OCI-LY7 (cell line): ENCODE measurements around the gene ATP5PD. TPM values are rescaled to one million over a fixed set of nuclear protein-coding genes. Genes with fewer than 3 reads are reported as not detected.

Experiments used
- BruUV-seq: library from RNA; stranded (reverse); fragments of 400-500 nt; replicated peaks from 2 replicates; lab custom pipeline; 2021; lab: Mats Ljungman, UMichigan
- CTCF ChIA-PET: fragments of 300-600 bp; sonication (Branson Sonifier 250); formaldehyde crosslinking; loops from one replicate; lab custom pipeline; 2022; ENCODE audit warnings: antibody characterized with exemption; ENCODE audit not compliant: unreplicated experiment; lab: Charles Lee
- POLR2A ChIA-PET: fragments of 300-600 bp; sonication (Branson Sonifier 250); formaldehyde crosslinking; loops from one replicate; lab custom pipeline; 2022; ENCODE audit warnings: antibody characterized with exemption; lab: Charles Lee
- DNase-seq: peaks from one replicate; pipeline ENCODE4 v3.0.0-alpha.2; 2015; ENCODE audit warnings: low spot score
- H2AFZ ChIP-seq: fragments of 200-600 bp; sonication (generic), shearing (Covaris generic); 2 replicates; pipeline ENCODE4 v1.6.1; 2014; ENCODE audit warnings: mild to moderate bottlenecking, antibody characterized with exemption, low read length, moderate library complexity
- H3K27ac ChIP-seq: fragments of 200-600 bp; sonication (generic); 2 replicates; pipeline ENCODE4 v1.5.1; 2014; ENCODE audit warnings: mixed run types, low read depth, mild to moderate bottlenecking, moderate library complexity, low read length, inconsistent platforms; ENCODE audit not compliant: poor library complexity, severe bottlenecking
- H3K36me3 ChIP-seq: fragments of 200-600 bp; sonication (generic); 2 replicates; pipeline ENCODE4 v1.6.1; 2014; ENCODE audit warnings: mild to moderate bottlenecking, antibody characterized with exemption, low read length, moderate library complexity, mixed read lengths; ENCODE audit not compliant: insufficient read depth
- H3K4me1 ChIP-seq: fragments of 200-600 bp; sonication (generic); 2 replicates; pipeline ENCODE4 v1.5.1; 2014; ENCODE audit warnings: mild to moderate bottlenecking, low read length; ENCODE audit not compliant: insufficient read depth, poor library complexity, severe bottlenecking
- H3K4me2 ChIP-seq: fragments of 200-600 bp; sonication (generic); 2 replicates; pipeline ENCODE4 v1.6.1; 2014; ENCODE audit warnings: mild to moderate bottlenecking, low read length
- H3K4me3 ChIP-seq: fragments of 200-600 bp; sonication (generic); 2 replicates; pipeline ENCODE4 v1.5.1; 2014; ENCODE audit warnings: mild to moderate bottlenecking, low read depth, low read length; ENCODE audit not compliant: poor library complexity, severe bottlenecking
- H3K79me2 ChIP-seq: fragments of 200-600 bp; sonication (generic); 2 replicates; pipeline ENCODE4 v1.6.1; 2016; ENCODE audit warnings: low read depth, mild to moderate bottlenecking, low read length, moderate library complexity, mixed read lengths; ENCODE audit not compliant: insufficient read depth
- H3K9me2 ChIP-seq: fragments of 200-600 bp; sonication (generic); 2 replicates; pipeline ENCODE4 v1.6.1; 2016; ENCODE audit warnings: mild to moderate bottlenecking, low read length, mixed read lengths; ENCODE audit not compliant: insufficient read depth
- H3K9me3 ChIP-seq: fragments of 200-600 bp; sonication (generic); 2 replicates; pipeline ENCODE4 v1.6.1; 2014; ENCODE audit warnings: mild to moderate bottlenecking, mixed run types, low read length, mixed read lengths
- H4K20me1 ChIP-seq: fragments of 200-600 bp; sonication (generic); 2 replicates; pipeline ENCODE4 v1.6.1; 2014; ENCODE audit warnings: mild to moderate bottlenecking, antibody characterized with exemption, low read length, moderate library complexity, mixed read lengths; ENCODE audit not compliant: insufficient read depth
- CTCF ChIP-seq: fragments of 200-600 bp; sonication (generic); conservative IDR thresholded peaks from 2 replicates; pipeline ENCODE4 v1.5.1; 2014; ENCODE audit warnings: mild to moderate bottlenecking, antibody characterized with exemption, low read length, moderate library complexity, mixed read lengths
- EZH2phosphoT487 ChIP-seq: fragments of 200-600 bp; sonication (generic); IDR thresholded peaks from 2 replicates; pipeline ENCODE4 v1.6.1; 2018; ENCODE audit warnings: low read depth, borderline replicate concordance, mild to moderate bottlenecking, mixed run types, antibody characterized with exemption, low read length, moderate library complexity, mixed read lengths
- intact Hi-C: fragments of 100-400 bp; cut with micrococcal nuclease; formaldehyde crosslinking; loops from one replicate; pipeline ENCODE4 v1.10.0; 2022; ENCODE audit not compliant: unreplicated experiment
- total RNA-seq, 2 experiments: library from RNA; depleted of rRNA in 1 of 2; stranded (reverse); fragments of >200 nt in 1 of 2; shearing (Covaris generic) in 1 of 2; gene quantifications; 2 replicates each; pipeline ENCODE4 v1.2.3, GENCODE V29; 2014 to 2022

Gene ATP5PD
- total RNA-seq, 2 experiments from 2014 or later, result 301 to 317 TPM

GRCh38 chr17:75051941-75052340 is 5.2 kb upstream of the ATP5PD start:
- H3K27ac ChIP-seq, result no peak overlapping the region
- H2AFZ ChIP-seq, result no peak overlapping the region
- intact Hi-C loops, result no loop called here
- H3K4me3 ChIP-seq, result no peak overlapping the region
- ChIA-PET CTCF (no interaction called here), POLR2A (interaction anchor here (0.9 kb wide), 1 partner anchor 39 kb away, joined by 3 read pairs; no protein-coding TSS in a partner anchor)
- H3K4me1 ChIP-seq, result peaks cover 14% of the 10 kb centered on the region
- H3K36me3 ChIP-seq, result peaks cover 72% of the 10 kb centered on the region
- TF ChIP-seq EZH2phosphoT487 (no peak), CTCF (no peak)
- H3K9me3 ChIP-seq, result no peaks in the 10 kb centered on the region
- BruUV-seq, result no TSS peak
- H3K9me2 ChIP-seq, result no peaks in the 10 kb centered on the region
- H4K20me1 ChIP-seq, result peaks cover 4% of the 10 kb centered on the region; the same call in 1 of the 2 replicates
- H3K79me2 ChIP-seq, result peaks cover 13% of the 10 kb centered on the region
- no peak for DNase-seq
- H3K4me2 ChIP-seq, result no peak overlapping the region

GRCh38 chr17:75049706-75050105 is 2.9 kb upstream of the ATP5PD start:
- Histone ChIP-seq H3K9me2 (no peaks in the 10 kb centered on the region), H2AFZ (no peak overlapping the region), H3K4me3 (no peak overlapping the region), H4K20me1 (peaks cover 4% of the 10 kb centered on the region; the same call in 1 of the 2 replicates), H3K9me3 (no peaks in the 10 kb centered on the region), H3K4me1 (peaks cover 14% of the 10 kb centered on the region), H3K27ac (no peak overlapping the region), H3K4me2 (no peak overlapping the region), H3K36me3 (peaks cover 51% of the 10 kb centered on the region), H3K79me2 (peaks cover 23% of the 10 kb centered on the region)
- ChIA-PET CTCF (no interaction called here), POLR2A (interaction anchor here (0.6 to 1.8 kb wide), 3 partner anchors 11 to 179 kb away, joined by 3 to 6 read pairs (median 3); no protein-coding TSS in a partner anchor)
- no peak for DNase-seq
- intact Hi-C loops, result loop anchor here (10.0 kb wide), 1 partner anchor 365 kb away; no protein-coding TSS in a partner anchor
- TF ChIP-seq EZH2phosphoT487 (no peak), CTCF (no peak)
- BruUV-seq, result no TSS peak

- Histone ChIP-seq H3K4me1 (peaks cover 14% of the 10 kb centered on the region), H3K27ac (no peak overlapping the region), H2AFZ (no peak overlapping the region), H3K4me3 (no peak overlapping the region), H3K9me2 (no peaks in the 10 kb centered on the region), H3K36me3 (peaks cover 45% of the 10 kb centered on the region), H3K4me2 (peak overlapping the region; percentile 99), H4K20me1 (peaks cover 4% of the 10 kb centered on the region; the same call in 1 of the 2 replicates), H3K79me2 (peaks cover 23% of the 10 kb centered on the region), H3K9me3 (no peaks in the 10 kb centered on the region)
- TF ChIP-seq CTCF, result no peak
- no peak for TF ChIP-seq EZH2phosphoT487
- ChIA-PET POLR2A (interaction anchor here (0.6 to 3.6 kb wide), 7 partner anchors 9 to 52 kb away, joined by 3 to 27 read pairs (median 4); partner anchors contain the start of gene MRPL58), CTCF (interaction anchor here (1.0 to 1.1 kb wide), 3 partner anchors 12 to 88 kb away, joined by 3 to 5 read pairs (median 3); no protein-coding TSS in a partner anchor)
- intact Hi-C loops, result loop anchor here (10.0 kb wide), 1 partner anchor 366 kb away; no protein-coding TSS in a partner anchor
- BruUV-seq, result no TSS peak
- DNase-seq, result no peak
Measured at GRCh38 chr17:75049057-75049456, 2.3 kb upstream of the ATP5PD start.
